NCI-H774 (cell line): Measurements from ENCODE around the gene CRX.
A peak's percentile ranks its signal among the peaks of the same experiment; 100 is the strongest.
"Not testable (repeated sequence)": the region's sequence is repeated elsewhere in the genome, so short reads cannot be mapped to it uniquely, and the experiment has no call there.

Experiments used
- DNase-seq: peaks from one replicate; lab custom pipeline; 2025; lab: John Stamatoyannopoulos, UW

Gene CRX

GRCh38 chr19:47803671-47804070, 18.1 kb upstream of the CRX start:
- DNase-seq, result not testable (repeated sequence)

GRCh38 chr19:47804451-47804850, 17.3 kb upstream of the CRX start, which contains the start of gene TPRX1:
Gene TPRX1 (minus strand): TSS chr19:47804551. CDS start chr19:47804539, 12 bp downstream.
- not testable (repeated sequence) for DNase-seq

- no peak for DNase-seq
Observed at GRCh38 chr19:47805313-47805712, 16.4 kb upstream of the CRX start.

- no peak for DNase-seq
Observed at GRCh38 chr19:47806435-47806834, 15.3 kb upstream of the CRX start.

- peak; percentile 15 for DNase-seq
Observed at GRCh38 chr19:47813304-47813994, 8.3 kb upstream of the CRX start.

- DNase-seq, result no peak
Observed at GRCh38 chr19:47813995-47814328, 7.8 kb upstream of the CRX start.

- not testable (repeated sequence) for DNase-seq
Observed at GRCh38 chr19:47816270-47816669, 5.5 kb upstream of the CRX start.

- DNase-seq, result not testable (repeated sequence)
Observed at GRCh38 chr19:47818221-47818620, 3.5 kb upstream of the CRX start.

- no peak for DNase-seq
Observed at GRCh38 chr19:47819858-47820257, 1.9 kb upstream of the CRX start.

- no peak for DNase-seq
Observed at GRCh38 chr19:47820410-47820809, 1.3 kb upstream of the CRX start.

GRCh38 chr19:47824396-47824795, 2.7 kb downstream of the CRX start:
- no peak for DNase-seq

- DNase-seq, result no peak
Observed at GRCh38 chr19:47826800-47827199, 5.1 kb downstream of the CRX start.

- no peak for DNase-seq
Observed at GRCh38 chr19:47832723-47833122, 11.0 kb downstream of the CRX start.

GRCh38 chr19:47836038-47836437, 14.3 kb downstream of the CRX start:
- DNase-seq, result no peak

- DNase-seq, result no peak
Observed at GRCh38 chr19:47839411-47839810, 17.7 kb downstream of the CRX start.

GRCh38 chr19:47839913-47840312, 18.2 kb downstream of the CRX start:
- no peak for DNase-seq

- no peak for DNase-seq
Observed at GRCh38 chr19:47842941-47843340, 21.2 kb downstream of the CRX start.

GRCh38 chr19:47848425-47848822, 26.7 kb downstream of the CRX start:
- DNase-seq, result no peak

GRCh38 chr19:47848823-47849473, 27.2 kb downstream of the CRX start:
- no peak for DNase-seq

GRCh38 chr19:47853003-47853402, 31.3 kb downstream of the CRX start:
- no peak for DNase-seq

GRCh38 chr19:47854459-47854858, 32.7 kb downstream of the CRX start:
- DNase-seq, result no peak

- not testable (repeated sequence) for DNase-seq
Observed at GRCh38 chr19:47858231-47858630, 36.5 kb downstream of the CRX start.

- DNase-seq, result not testable (repeated sequence)
Observed at GRCh38 chr19:47858646-47859285, 37.0 kb downstream of the CRX start, which contains the start of gene TPRX2. Gene TPRX2 (plus strand): TSS chr19:47859235. CDS start chr19:47859247, 12 bp downstream.
